Measurements from ENCODE around the gene PCDHGA1.

GRCh38 chr5:141351591-141351990 is 21.3 kb downstream of the PCDHGA1 start:
- no peak for TF ChIP-seq CTCF (IDR thresholded peaks at IDR 0.05)
- TF ChIP-seq EZH2 (IDR thresholded peaks at IDR 0.05; ENCODE audit: borderline replicate concordance, insufficient read depth, low read depth, low read length, poor library complexity, severe bottlenecking): no peak
